ENCODE results near the gene BRMS1.

Gene BRMS1

GRCh38 chr11:66302656-66303055 is 42.2 kb downstream of the BRMS1 start:
- no peak for DNase-seq (ENCODE audit: low read depth)

DNA sequence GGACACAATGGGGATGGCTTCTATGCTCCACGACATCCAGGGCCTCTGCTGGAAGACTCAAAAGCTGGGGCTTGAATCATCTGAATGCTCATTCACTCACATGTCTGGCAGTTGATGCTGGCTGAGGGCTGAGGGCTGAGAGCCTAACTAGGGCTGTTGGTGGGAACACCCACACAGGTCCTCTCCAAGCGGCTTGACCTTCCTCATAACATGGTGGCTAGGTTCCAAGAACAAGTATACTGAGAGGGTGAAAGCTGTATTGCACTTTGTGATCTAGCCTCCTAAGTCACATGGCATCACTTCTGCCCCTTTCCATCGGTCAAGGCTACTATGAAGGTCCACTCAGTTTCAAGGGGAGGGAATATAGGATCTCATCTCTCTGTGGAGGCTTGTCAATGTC is 45.7 kb downstream of the BRMS1 start:
- no peak for DNase-seq (ENCODE audit: low read depth)

GRCh38 chr11:66297610-66298009 is 47.3 kb downstream of the BRMS1 start:
- no peak for DNase-seq (ENCODE audit: low read depth)

GRCh38 chr11:66294626-66295620 is 50.0 kb downstream of the BRMS1 start:
- DNase-seq (ENCODE audit: low read depth) = no peak

DNA sequence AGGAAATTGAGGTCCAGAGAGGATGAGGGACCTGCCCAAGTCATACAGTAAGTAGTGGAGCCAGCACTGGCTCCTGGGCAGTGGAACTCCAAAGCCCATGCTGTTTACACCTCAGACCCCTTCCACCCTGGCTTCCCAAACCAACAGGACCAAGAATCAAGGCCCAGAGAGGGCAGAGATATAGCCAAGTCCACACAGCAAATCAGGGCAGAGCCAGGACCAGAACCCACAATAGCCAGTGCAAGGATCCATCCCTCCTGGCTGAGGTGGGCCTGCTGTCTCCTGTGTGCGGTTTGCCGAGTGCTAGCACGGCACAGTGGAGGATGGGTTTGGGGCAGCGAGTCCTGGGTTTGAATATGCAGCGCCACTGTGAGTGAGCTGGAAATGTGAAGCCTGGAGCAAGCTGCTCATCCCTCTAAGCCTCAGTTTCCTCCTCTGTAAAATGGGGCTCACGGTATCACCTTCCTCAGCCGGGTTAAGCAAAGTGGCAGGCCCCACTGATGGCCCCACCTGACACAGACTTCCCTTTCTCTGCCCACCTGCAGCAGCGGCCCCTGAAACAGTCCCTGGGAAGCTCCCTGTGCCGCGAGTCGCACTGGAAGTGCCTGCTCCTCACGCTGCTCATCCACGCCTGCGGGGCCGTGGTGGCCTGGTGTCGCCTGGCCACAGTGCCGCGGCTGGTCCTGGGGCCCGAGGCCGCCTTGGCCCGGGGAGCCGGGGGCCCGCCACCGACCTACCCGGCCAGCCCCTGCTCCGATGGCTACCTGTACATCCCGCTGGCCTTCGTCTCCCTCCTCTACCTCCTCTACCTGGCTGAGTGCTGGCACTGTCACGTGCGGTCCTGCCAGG is 50.9 kb downstream of the BRMS1 start:
- DNase-seq (ENCODE audit: low read depth) = no peak

DNA sequence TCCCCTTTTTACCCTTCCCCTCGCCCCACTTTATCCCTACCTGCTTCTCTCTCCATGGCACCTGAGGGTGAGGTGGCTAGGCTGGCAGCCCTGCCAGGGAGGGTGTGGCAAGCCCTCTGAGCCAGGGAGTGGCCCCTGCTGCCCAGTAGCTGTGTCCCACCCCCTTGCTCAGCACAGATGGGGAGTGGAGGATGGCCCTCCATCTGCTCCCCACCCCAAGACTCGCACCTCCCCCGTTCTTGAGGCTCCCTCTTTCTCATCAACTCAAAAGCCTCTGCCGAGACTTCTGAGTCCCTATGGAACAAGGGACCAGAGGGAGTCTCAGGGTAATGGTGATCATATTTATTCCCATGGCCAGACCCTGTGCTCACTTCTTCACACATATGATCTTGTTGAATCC is 51.6 kb downstream of the BRMS1 start:
- no peak for DNase-seq (ENCODE audit: low read depth)

GRCh38 chr11:66292543-66293332 is 52.2 kb downstream of the BRMS1 start:
- DNase-seq (ENCODE audit: low read depth) = no peak

GRCh38 chr11:66291706-66292542 is 53.0 kb downstream of the BRMS1 start, which contains the start of gene TMEM151A:
Gene TMEM151A, plus strand, starts transcription at chr11:66291894. Its CDS starts 120 bp downstream, at chr11:66292014.
- no peak for DNase-seq (ENCODE audit: low read depth)

- DNase-seq (ENCODE audit: low read depth) = no peak
Observed at GRCh38 chr11:66291303-66291705, 53.6 kb downstream of the BRMS1 start.

DNA sequence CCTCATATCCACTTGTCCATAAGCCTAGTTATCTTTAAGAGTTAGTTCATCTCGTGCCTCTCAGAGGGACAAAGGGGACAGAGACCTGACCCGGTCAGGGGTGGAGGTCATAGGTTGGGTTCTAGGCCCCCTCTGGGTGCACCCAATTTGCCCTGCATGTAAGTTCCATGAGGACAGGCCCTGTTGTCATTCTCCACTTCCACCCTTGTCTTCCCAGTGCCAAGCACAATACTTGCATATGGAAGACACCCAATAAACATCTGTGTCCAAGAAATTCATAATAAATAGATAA is 54.6 kb downstream of the BRMS1 start:
- DNase-seq (ENCODE audit: low read depth) = no peak

- DNase-seq (ENCODE audit: low read depth) = peak; percentile 50
Observed at GRCh38 chr11:66289548-66290329, 55.2 kb downstream of the BRMS1 start.

DNA sequence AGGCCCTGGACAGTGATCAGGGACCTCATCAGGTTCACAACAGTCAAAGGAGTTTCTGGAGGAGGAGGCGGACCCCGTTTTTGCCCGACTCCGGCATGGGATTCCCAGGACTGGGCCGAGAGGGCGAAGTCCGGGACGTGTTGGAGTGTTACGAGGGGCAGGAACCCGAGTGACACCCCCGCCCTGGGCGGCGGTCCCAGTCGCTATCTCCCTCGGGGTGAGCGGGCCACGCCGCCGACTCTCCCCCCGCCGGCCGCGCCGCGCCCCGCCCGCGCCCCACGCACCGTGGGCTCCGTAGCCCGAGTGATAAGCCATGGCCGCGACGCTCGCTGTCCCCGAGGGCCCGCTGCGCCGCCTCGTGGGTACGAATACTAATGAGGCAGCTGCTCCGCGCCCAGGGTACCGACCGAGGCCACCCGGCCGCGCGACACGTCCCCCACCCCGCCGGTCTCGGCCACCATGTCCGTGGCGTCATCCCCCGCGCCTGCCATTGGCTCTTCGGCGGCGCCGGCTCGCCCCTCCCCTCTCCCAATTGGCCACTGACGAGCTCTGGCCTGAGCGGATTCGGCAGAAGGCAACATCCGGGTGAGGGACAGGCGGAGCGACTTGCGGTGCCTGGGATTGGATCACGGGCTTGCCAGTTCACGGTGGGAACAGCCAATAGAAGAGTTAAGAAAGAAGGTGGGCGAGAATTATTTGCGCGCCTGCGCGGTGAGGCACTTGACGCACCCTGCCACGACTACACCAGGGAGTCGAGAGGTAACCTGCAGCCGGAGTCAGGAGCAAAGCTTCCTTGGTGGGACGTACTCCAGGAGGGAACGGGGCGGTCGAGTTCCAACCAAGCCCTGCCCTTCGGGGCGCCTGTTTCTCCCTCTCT is 56.0 kb downstream of the BRMS1 start, which contains the start of gene YIF1A:
Gene YIF1A, minus strand, starts transcription at position 473 of the 877 bp plus-strand sequence. Its CDS starts 158 bp downstream, at position 315.
- DNase-seq (ENCODE audit: low read depth) = peak; percentile 96

DNA sequence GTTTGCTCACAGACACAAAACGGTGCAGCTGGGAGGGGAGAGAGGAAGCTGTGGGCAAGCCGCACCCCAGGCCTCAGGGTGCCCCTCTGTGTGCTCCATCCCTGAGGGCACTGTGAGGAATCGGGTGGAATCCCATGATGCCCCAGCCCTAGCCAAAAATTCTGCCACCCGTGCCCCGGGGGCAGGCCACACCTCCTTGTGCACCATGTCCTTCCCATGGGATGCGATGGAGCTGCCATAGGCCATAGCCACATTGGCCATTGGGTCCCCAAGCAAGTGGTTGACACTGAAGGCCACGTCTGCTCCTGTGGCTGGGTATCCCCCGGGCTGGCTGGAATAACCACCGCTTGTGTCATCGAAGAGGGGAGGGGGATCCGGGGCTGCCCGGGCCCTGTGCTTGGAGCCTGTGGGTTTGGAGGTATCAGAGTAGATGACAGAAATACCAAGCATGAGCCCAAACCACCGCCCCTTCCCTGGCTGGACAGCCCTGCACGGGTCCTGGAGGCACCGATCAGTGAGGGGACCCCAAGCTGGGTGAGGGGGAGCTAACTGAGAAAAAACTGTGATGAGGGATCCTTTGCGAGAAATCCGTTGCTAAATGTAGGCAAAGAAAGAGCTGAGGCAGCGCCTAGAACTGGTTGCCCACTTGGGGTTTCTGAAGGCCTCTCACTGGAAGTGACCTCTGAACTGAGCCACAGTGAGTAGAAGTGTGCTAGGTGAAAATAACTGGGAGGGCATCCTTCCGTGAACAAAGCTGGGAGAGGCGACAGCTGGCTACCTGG is 56.8 kb downstream of the BRMS1 start:
- DNase-seq (ENCODE audit: low read depth) = no peak
